A549 (cell line): Measurements from ENCODE around the gene SLC30A3. TPM values are rescaled to one million over a fixed set of nuclear protein-coding genes. Genes with fewer than 3 reads are reported as not detected.

Source experiments
- ATAC-seq, 2 experiments: fragments of 200-7000 bp in 1 of 2; fragments of >200 bp in 1 of 2; cut with Nextera tagmentation in 1 of 2; cut with Tn5 transposase in 1 of 2; 3 replicates each; pipeline versions ENCODE4 v1.8.0 to v1.9.1; 2018 to 2020; ENCODE audit warnings: mild to moderate bottlenecking in 1 of 2, moderate library complexity in 1 of 2
- CTCF ChIA-PET: fragments of 300-600 bp; sonication (Branson Sonifier 250); formaldehyde crosslinking; extraction: SDS; loops from one replicate; lab custom pipeline; 2021; ENCODE audit warnings: antibody characterized with exemption, inconsistent platforms; lab: Yijun Ruan, JAX
- POLR2A ChIA-PET: fragments of 350-600 bp; formaldehyde crosslinking; extraction: SDS; loops from one replicate; lab custom pipeline; 2021; ENCODE audit warnings: antibody characterized with exemption, inconsistent platforms; lab: Yijun Ruan, JAX
- DNase-seq, 2 experiments: peaks; one replicate each; pipeline versions ENCODE4 v3.0.0 to v3.0.0-alpha.2; 2011 to 2016; ENCODE audit warnings: low read depth in 1 of 2, low spot score in 1 of 2
- FAIRE-seq: peaks from 2 replicates; lab custom pipeline; 2011; peaks lifted over from hg19 to GRCh38; lab: Jason Lieb, UNC
- H3K27ac ChIP-seq, 2 experiments: fragments of >200 bp; sonication (Bioruptor Twin); formaldehyde crosslinking; 3 replicates each; pipeline ENCODE4 v1.5.1; 2016 to 2017
- H3K4me1 ChIP-seq: fragments of >200 bp; sonication (Bioruptor Twin); formaldehyde crosslinking; 3 replicates; pipeline ENCODE4 v1.6.1; 2016
- H3K4me2 ChIP-seq: fragments of >200 bp; sonication (Bioruptor Twin); formaldehyde crosslinking; 3 replicates; pipeline ENCODE4 v1.6.1; 2016
- H3K4me3 ChIP-seq: fragments of >200 bp; sonication (Bioruptor Twin); formaldehyde crosslinking; 3 replicates; pipeline ENCODE4 v1.5.1; 2016
- H3K9me3 ChIP-seq: fragments of >200 bp; sonication (Bioruptor Twin); formaldehyde crosslinking; 3 replicates; pipeline ENCODE4 v1.6.1; 2016
- CBX8 ChIP-seq: fragments of 200-600 bp; sonication (generic); IDR thresholded peaks from 2 replicates; pipeline ENCODE4 v1.6.1; 2016
- EP300 ChIP-seq, 2 experiments: fragments of >200 bp; sonication (Bioruptor Twin); formaldehyde crosslinking; IDR thresholded peaks; 2 replicates in 1 of 2; 3 replicates in 1 of 2; pipeline ENCODE4 v1.6.1; 2016 to 2017
- FOSB ChIP-seq: fragments of 250-450 bp; sonication (Bioruptor Pico); IDR thresholded peaks from 2 replicates; pipeline ENCODE4 v1.5.0; 2020; ENCODE audit warnings: mild to moderate bottlenecking, moderate library complexity
- FOSL2 ChIP-seq, 2 experiments: fragments of 450-650 bp in 1 of 2; fragments of >200 bp in 1 of 2; sonication (Bioruptor Twin) in 1 of 2; formaldehyde crosslinking; IDR thresholded peaks; 2 replicates each; pipeline versions ENCODE4 v1.5.0 to v1.6.1; 2016 to 2020; ENCODE audit warnings: mild to moderate bottlenecking in 1 of 2, moderate library complexity in 1 of 2
- FOXS1 ChIP-seq: fragments of 250-450 bp; sonication (Bioruptor Pico); IDR thresholded peaks from 2 replicates; pipeline ENCODE4 v1.5.0; 2020; ENCODE audit warnings: mild to moderate bottlenecking, moderate library complexity
- GATA3 ChIP-seq: IDR thresholded peaks from 2 replicates; pipeline ENCODE4 v1.6.1; 2012; ENCODE audit warnings: borderline replicate concordance
- KDM5A ChIP-seq: fragments of 200-600 bp; sonication (generic); IDR thresholded peaks from 2 replicates; pipeline ENCODE4 v1.6.1; 2016; ENCODE audit warnings: antibody characterized with exemption, mild to moderate bottlenecking
- MAFK ChIP-seq: fragments of 450-650 bp; IDR thresholded peaks from 2 replicates; pipeline ENCODE4 v1.6.1; 2014; ENCODE audit not compliant: partially characterized antibody
- MAZ ChIP-seq: fragments of 150-350 bp; IDR thresholded peaks from 2 replicates; pipeline ENCODE4 v1.6.1; 2014; ENCODE audit warnings: antibody characterized with exemption, low read depth, low read length, borderline replicate concordance
- NFE2L2 ChIP-seq: fragments of 150-350 bp; conservative IDR thresholded peaks from 2 replicates; pipeline ENCODE4 v1.6.1; 2014; ENCODE audit warnings: low read length
- RCOR1 ChIP-seq: fragments of 150-350 bp; IDR thresholded peaks from 2 replicates; pipeline ENCODE4 v1.6.1; 2014; ENCODE audit warnings: antibody characterized with exemption, low read length, low read depth
- TFCP2L1 ChIP-seq: fragments of 250-450 bp; sonication (Bioruptor Pico); IDR thresholded peaks from 2 replicates; pipeline ENCODE4 v1.5.0; 2021; ENCODE audit warnings: mild to moderate bottlenecking
- TP53 ChIP-seq: fragments of 250-450 bp; sonication (Bioruptor Pico); IDR thresholded peaks from 2 replicates; pipeline ENCODE4 v1.5.0; 2021; ENCODE audit warnings: mild to moderate bottlenecking, moderate library complexity
- ZC3H11A ChIP-seq: fragments of 450-650 bp; IDR thresholded peaks from 2 replicates; pipeline ENCODE4 v1.6.1; 2014; ENCODE audit warnings: antibody characterized with exemption, mild to moderate bottlenecking
- ZFP36 ChIP-seq: fragments of 450-650 bp; IDR thresholded peaks from 2 replicates; pipeline ENCODE4 v1.6.1; 2014; ENCODE audit warnings: borderline replicate concordance; ENCODE audit not compliant: partially characterized antibody
- ZNF302 ChIP-seq: fragments of 250-450 bp; sonication (Bioruptor Pico); IDR thresholded peaks from 2 replicates; pipeline ENCODE4 v1.9.0; 2021; ENCODE audit warnings: inconsistent platforms, mild to moderate bottlenecking, moderate library complexity
- ZSCAN20 ChIP-seq: fragments of 250-450 bp; sonication (Bioruptor Pico); IDR thresholded peaks from 2 replicates; pipeline ENCODE4 v1.8.0; 2022; ENCODE audit warnings: mild to moderate bottlenecking, moderate library complexity
- WGBS: methylation state at CpG from one replicate; pipeline ENCODE4 v1.1.6; 2017; ENCODE audit errors: missing lambda C conversion rate; 5-methylcytosine and 5-hydroxymethylcytosine counted together
- polyA plus RNA-seq, 4 experiments: library from polyadenylated mRNA; depleted of rRNA in 3 of 4; stranded (reverse); fragments of >200 nt; fragmentation: RNase III in 1 of 4; extraction: RNeasy Plus Mini Kit Qiagen cat#74134 plus additional on column Dnase treatment in 1 of 4; gene quantifications; 2 replicates in 3 of 4; 3 replicates in 1 of 4; pipeline ENCODE4 v1.2.3, GENCODE V29; 2011 to 2017
- TF ChIP-seq, protein P1 (sequence below): fragments of 200-600 bp; sonication (generic); IDR thresholded peaks from 2 replicates; pipeline ENCODE4 v1.6.1; 2016; ENCODE audit warnings: antibody characterized with exemption, mild to moderate bottlenecking, moderate library complexity
- TF ChIP-seq, protein P2 (sequence below): IDR thresholded peaks from 2 replicates; pipeline ENCODE4 v1.6.1; 2012; ENCODE audit warnings: low read depth, borderline replicate concordance
- TF ChIP-seq, protein P3 (sequence below): IDR thresholded peaks from 2 replicates; pipeline ENCODE4 v1.6.1; 2012
- TF ChIP-seq, protein P4 (sequence below): fragments of >200 bp; sonication (Bioruptor Twin); formaldehyde crosslinking; IDR thresholded peaks from 3 replicates; pipeline ENCODE4 v1.6.1; 2016

The SLC30A3 gene
- polyA plus RNA-seq, 2 of the 4 experiments (the other 2 are of a cell fraction) = 0.90 to 1.9 TPM

DNA sequence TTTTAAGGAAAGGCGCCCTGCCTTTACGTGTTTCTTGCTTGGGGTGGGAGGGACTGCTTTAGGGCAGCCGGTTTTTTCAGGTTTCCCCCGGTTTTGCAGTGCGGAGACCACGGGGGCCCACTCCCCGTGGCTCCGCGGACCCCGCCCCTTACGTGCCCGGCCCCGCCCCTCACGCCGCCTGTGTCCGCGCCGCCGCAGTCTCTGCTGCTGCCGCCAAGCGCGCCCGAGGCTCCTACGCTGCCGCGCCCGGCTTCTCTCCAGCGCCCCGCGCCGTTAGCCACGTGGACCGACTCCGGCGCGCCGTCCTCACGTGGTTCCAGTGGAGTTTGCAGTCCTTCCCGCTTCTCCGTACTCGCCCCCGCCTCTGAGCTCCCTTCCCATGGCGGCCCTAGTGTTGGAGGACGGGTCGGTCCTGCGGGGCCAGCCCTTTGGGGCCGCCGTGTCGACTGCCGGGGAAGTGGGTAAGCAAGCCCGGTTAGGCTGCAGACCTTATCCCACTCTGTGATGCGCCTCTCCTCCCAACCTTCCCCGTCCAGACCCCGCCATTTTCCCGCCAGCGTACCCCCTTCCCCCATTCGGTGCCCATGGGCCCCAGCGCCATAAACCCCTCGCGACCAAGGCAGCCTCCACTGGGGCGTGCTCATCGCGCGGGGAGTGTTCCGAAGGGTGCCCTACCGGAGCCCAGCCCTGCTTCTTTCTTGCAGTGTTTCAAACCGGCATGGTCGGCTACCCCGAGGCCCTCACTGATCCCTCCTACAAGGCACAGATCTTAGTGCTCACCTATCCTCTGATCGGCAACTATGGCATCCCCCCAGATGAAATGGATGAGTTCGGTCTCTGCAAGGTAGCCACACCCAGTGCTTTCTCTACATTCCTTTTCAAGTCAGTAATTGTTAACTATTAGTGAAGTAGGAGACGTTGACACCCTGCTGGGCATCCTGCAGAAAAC, 45.4 kb downstream of the SLC30A3 start, which contains the start of gene CAD (continued):
- TF ChIP-seq, protein P1, sequence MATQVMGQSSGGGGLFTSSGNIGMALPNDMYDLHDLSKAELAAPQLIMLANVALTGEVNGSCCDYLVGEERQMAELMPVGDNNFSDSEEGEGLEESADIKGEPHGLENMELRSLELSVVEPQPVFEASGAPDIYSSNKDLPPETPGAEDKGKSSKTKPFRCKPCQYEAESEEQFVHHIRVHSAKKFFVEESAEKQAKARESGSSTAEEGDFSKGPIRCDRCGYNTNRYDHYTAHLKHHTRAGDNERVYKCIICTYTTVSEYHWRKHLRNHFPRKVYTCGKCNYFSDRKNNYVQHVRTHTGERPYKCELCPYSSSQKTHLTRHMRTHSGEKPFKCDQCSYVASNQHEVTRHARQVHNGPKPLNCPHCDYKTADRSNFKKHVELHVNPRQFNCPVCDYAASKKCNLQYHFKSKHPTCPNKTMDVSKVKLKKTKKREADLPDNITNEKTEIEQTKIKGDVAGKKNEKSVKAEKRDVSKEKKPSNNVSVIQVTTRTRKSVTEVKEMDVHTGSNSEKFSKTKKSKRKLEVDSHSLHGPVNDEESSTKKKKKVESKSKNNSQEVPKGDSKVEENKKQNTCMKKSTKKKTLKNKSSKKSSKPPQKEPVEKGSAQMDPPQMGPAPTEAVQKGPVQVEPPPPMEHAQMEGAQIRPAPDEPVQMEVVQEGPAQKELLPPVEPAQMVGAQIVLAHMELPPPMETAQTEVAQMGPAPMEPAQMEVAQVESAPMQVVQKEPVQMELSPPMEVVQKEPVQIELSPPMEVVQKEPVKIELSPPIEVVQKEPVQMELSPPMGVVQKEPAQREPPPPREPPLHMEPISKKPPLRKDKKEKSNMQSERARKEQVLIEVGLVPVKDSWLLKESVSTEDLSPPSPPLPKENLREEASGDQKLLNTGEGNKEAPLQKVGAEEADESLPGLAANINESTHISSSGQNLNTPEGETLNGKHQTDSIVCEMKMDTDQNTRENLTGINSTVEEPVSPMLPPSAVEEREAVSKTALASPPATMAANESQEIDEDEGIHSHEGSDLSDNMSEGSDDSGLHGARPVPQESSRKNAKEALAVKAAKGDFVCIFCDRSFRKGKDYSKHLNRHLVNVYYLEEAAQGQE = no peak
- TF ChIP-seq, protein P2, sequence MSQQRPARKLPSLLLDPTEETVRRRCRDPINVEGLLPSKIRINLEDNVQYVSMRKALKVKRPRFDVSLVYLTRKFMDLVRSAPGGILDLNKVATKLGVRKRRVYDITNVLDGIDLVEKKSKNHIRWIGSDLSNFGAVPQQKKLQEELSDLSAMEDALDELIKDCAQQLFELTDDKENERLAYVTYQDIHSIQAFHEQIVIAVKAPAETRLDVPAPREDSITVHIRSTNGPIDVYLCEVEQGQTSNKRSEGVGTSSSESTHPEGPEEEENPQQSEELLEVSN = peak; percentile 99
- TF ChIP-seq MAFK (no peak), TP53 (CRISPR knock-in tag) (peak; percentile 64), RCOR1 (0 out of 2 replicates have a peak, but pooled peaks have one; percentile 15), MAZ (no peak), NFE2L2 (no peak), ZFP36 (no peak), ZSCAN20 (CRISPR knock-in tag) (no peak), ZNF302 (CRISPR knock-in tag) (no peak), ZC3H11A (no peak), GATA3 (peak; percentile 51; the same call in 1 of the 2 replicates), KDM5A (peak; percentile 39; the same call in 1 of the 2 replicates), EP300 (IDR thresholded peaks at IDR 0.05) (no peak), FOSL2 (IDR thresholded peaks at IDR 0.05) (no peak; the same call in 1 of the 2 replicates), FOSL2 (CRISPR knock-in tag; IDR thresholded peaks at IDR 0.05) (no peak)
- TF ChIP-seq, protein P3, sequence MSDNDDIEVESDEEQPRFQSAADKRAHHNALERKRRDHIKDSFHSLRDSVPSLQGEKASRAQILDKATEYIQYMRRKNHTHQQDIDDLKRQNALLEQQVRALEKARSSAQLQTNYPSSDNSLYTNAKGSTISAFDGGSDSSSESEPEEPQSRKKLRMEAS = peak; percentile 100
- TF ChIP-seq, protein P4, sequence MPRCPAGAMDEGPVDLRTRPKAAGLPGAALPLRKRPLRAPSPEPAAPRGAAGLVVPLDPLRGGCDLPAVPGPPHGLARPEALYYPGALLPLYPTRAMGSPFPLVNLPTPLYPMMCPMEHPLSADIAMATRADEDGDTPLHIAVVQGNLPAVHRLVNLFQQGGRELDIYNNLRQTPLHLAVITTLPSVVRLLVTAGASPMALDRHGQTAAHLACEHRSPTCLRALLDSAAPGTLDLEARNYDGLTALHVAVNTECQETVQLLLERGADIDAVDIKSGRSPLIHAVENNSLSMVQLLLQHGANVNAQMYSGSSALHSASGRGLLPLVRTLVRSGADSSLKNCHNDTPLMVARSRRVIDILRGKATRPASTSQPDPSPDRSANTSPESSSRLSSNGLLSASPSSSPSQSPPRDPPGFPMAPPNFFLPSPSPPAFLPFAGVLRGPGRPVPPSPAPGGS = peak; percentile 90

DNA sequence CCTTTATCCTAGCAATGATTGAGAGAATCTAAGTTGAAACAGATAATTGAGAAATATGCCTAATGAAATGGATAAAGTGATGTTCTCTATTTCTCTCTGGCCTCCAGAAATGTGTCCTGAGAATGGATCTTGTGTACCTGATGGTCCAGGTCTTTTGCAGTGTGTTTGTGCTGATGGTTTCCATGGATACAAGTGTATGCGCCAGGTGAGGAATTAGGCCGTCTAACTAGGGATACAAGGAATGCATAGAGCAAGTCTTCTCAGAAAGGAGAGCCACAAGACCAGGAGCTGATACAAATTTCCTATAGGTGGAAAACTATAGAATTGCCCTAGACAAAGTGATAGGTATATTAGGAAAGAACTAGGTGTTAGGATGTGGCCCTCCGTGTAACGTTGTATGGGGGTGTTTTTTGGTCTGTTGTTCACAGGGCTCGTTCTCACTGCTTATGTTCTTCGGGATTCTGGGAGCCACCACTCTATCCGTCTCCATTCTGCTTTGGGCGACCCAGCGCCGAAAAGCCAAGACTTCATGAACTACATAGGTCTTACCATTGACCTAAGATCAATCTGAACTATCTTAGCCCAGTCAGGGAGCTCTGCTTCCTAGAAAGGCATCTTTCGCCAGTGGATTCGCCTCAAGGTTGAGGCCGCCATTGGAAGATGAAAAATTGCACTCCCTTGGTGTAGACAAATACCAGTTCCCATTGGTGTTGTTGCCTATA, 46.3 kb downstream of the SLC30A3 start:
- no peak for FAIRE-seq
- H3K4me1 ChIP-seq = peaks cover 28% of the 10 kb centered on the region
- H3K27ac ChIP-seq = peak overlapping the region; percentile 94 to 95
- no peaks in the 10 kb centered on the region for H3K9me3 ChIP-seq
- POLR2A ChIA-PET = interaction anchor here (1.4 kb wide), 1 partner anchor 10 kb away, joined by 5 read pairs; no protein-coding TSS in a partner anchor
- peak overlapping the region; percentile 88 for H3K4me2 ChIP-seq
- no peak for DNase-seq
- peak overlapping the region; percentile 65 for H3K4me3 ChIP-seq
- TF ChIP-seq KDM5A (no peak), TFCP2L1 (no peak), CBX8 (no peak), FOXS1 (CRISPR knock-in tag) (no peak), FOSB (CRISPR knock-in tag) (no peak)
- TF ChIP-seq, protein P1 = no peak
- CTCF ChIA-PET = interaction anchor here (0.7 to 1.8 kb wide), 6 partner anchors 23 to 115 kb away, joined by 3 to 10 read pairs (median 4); no protein-coding TSS in a partner anchor
- ATAC-seq = 0 out of 6 replicates have a peak, but pooled peaks of 1 of the 2 experiments have one; percentile 1
- WGBS = 66% methylated on average over 13 of the region's 13 CpGs
